Measurements from ENCODE around the gene TM6SF1.

GRCh38 chr15:83062768-83063180, 44.7 kb upstream of the TM6SF1 start:
- TF ChIP-seq CTCF (IDR thresholded peaks at IDR 0.05; ENCODE audit: insufficient read depth, low read depth, low read length) (no peak), EZH2 (IDR thresholded peaks at IDR 0.05; ENCODE audit: insufficient read depth, low read length) (no peak)

Measured in astrocyte (in vitro differentiated cells and primary cell).